IMR-90 (cell line): ENCODE results near the gene RALGAPA2. TPM values are rescaled to one million over a fixed set of nuclear protein-coding genes. Genes with fewer than 3 reads are reported as not detected.
A peak's percentile ranks its signal among the peaks of the same experiment; 100 is the strongest.

ENCODE experiments used
- ATAC-seq: fragments of 200-7000 bp; cut with Tn5 transposase; 2 replicates; pipeline ENCODE4 v1.9.1; 2020; ENCODE audit warnings: low read depth, mild to moderate bottlenecking, moderate library complexity
- BruUV-seq: library from RNA; stranded (reverse); fragments of 400-500 nt; replicated peaks from 2 replicates; lab custom pipeline; 2021; lab: Mats Ljungman, UMichigan
- CTCF ChIA-PET: fragments of 300-600 bp; formaldehyde crosslinking; extraction: SDS; loops from one replicate; lab custom pipeline; 2021; ENCODE audit warnings: antibody characterized with exemption; lab: Yijun Ruan, JAX
- POLR2A ChIA-PET: fragments of 300-600 bp; sonication (Branson Sonifier 250); formaldehyde crosslinking; loops from one replicate; lab custom pipeline; 2022; ENCODE audit warnings: antibody characterized with exemption; ENCODE audit not compliant: unreplicated experiment; lab: Charles Lee
- DNase-seq: peaks from one replicate; pipeline ENCODE4 v3.0.0; 2013
- H2AFZ ChIP-seq: replicated peaks from 2 replicates; pipeline ENCODE3; 2013; ENCODE audit warnings: low read length, mild to moderate bottlenecking; ENCODE audit not compliant: poor library complexity
- H2AK5ac ChIP-seq: 2 replicates; pipeline ENCODE4 v1.6.1; 2013; ENCODE audit warnings: low read depth, low read length, inconsistent platforms
- H2AK9ac ChIP-seq: replicated peaks from 2 replicates; pipeline ENCODE3; 2013; ENCODE audit warnings: mild to moderate bottlenecking, low read depth, low read length, moderate library complexity; ENCODE audit not compliant: poor library complexity
- H2BK120ac ChIP-seq: 2 replicates; pipeline ENCODE4 v1.6.1; 2013; ENCODE audit warnings: low read depth, low read length, inconsistent platforms
- H2BK15ac ChIP-seq: 3 replicates; pipeline ENCODE4 v1.6.1; 2013; ENCODE audit warnings: low read depth, low read length, inconsistent platforms
- H2BK20ac ChIP-seq: 2 replicates; pipeline ENCODE4 v1.6.1; 2013; ENCODE audit warnings: low read depth, mild to moderate bottlenecking, inconsistent platforms, low read length, moderate library complexity
- H2BK5ac ChIP-seq: 2 replicates; pipeline ENCODE4 v1.6.1; 2013; ENCODE audit warnings: mild to moderate bottlenecking, low read depth, low read length, inconsistent platforms; ENCODE audit not compliant: poor library complexity, severe bottlenecking
- H3K14ac ChIP-seq: replicated peaks from 2 replicates; pipeline ENCODE4 v1.6.1; 2013; ENCODE audit warnings: low read depth, low read length, inconsistent platforms
- H3K18ac ChIP-seq: 2 replicates; pipeline ENCODE4 v1.6.1; 2013; ENCODE audit warnings: low read depth, low read length, control low read depth
- H3K23ac ChIP-seq: 2 replicates; pipeline ENCODE4 v1.6.1; 2013; ENCODE audit warnings: low read depth, low read length, inconsistent platforms
- H3K27ac ChIP-seq: 2 replicates; pipeline ENCODE4 v1.5.1; 2013; ENCODE audit warnings: mild to moderate bottlenecking, control low read depth, low read length; ENCODE audit not compliant: insufficient read depth
- H3K27me3 ChIP-seq: 2 replicates; pipeline ENCODE4 v1.6.1; 2013; ENCODE audit warnings: low read length; ENCODE audit not compliant: control insufficient read depth, insufficient read depth
- H3K36me3 ChIP-seq: 2 replicates; pipeline ENCODE4 v1.6.1; 2013; ENCODE audit warnings: low read length, mixed read lengths; ENCODE audit not compliant: control insufficient read depth, insufficient read depth
- H3K4ac ChIP-seq: 2 replicates; pipeline ENCODE4 v1.6.1; 2013; ENCODE audit warnings: low read depth, low read length, inconsistent platforms
- H3K4me1 ChIP-seq: 2 replicates; pipeline ENCODE4 v1.6.1; 2013; ENCODE audit warnings: low read length, mixed read lengths; ENCODE audit not compliant: control insufficient read depth, insufficient read depth
- H3K4me2 ChIP-seq: 2 replicates; pipeline ENCODE4 v1.6.1; 2013; ENCODE audit warnings: low read depth, mild to moderate bottlenecking, control low read depth, low read length, moderate library complexity
- H3K4me3 ChIP-seq: 2 replicates; pipeline ENCODE4 v1.5.1; 2013; ENCODE audit warnings: low read depth, mild to moderate bottlenecking, control low read depth, low read length, moderate library complexity; ENCODE audit not compliant: insufficient read depth
- H3K56ac ChIP-seq: 2 replicates; pipeline ENCODE4 v1.6.1; 2013; ENCODE audit warnings: low read length, inconsistent platforms; ENCODE audit not compliant: insufficient read depth; ENCODE audit errors: extremely low read depth
- H3K79me1 ChIP-seq, 2 experiments: 2 replicates each; pipeline ENCODE4 v1.6.1; 2013; ENCODE audit warnings: low read length in 2 of 2, inconsistent platforms in 1 of 2, low read depth in 1 of 2
- H3K9ac ChIP-seq: 2 replicates; pipeline ENCODE4 v1.6.1; 2013; ENCODE audit warnings: low read depth, low read length, control low read depth
- H3K9me1 ChIP-seq: 2 replicates; pipeline ENCODE4 v1.6.1; 2013; ENCODE audit warnings: low read length, inconsistent platforms; ENCODE audit not compliant: insufficient read depth
- H3K9me3 ChIP-seq: 2 replicates; pipeline ENCODE4 v1.6.1; 2013; ENCODE audit warnings: low read length; ENCODE audit not compliant: control insufficient read depth, insufficient read depth
- H4K20me1 ChIP-seq: 2 replicates; pipeline ENCODE4 v1.6.1; 2013; ENCODE audit warnings: low read length, inconsistent platforms; ENCODE audit not compliant: insufficient read depth
- H4K5ac ChIP-seq: 2 replicates; pipeline ENCODE4 v1.6.1; 2013; ENCODE audit warnings: mild to moderate bottlenecking, low read depth, low read length, control low read depth
- H4K8ac ChIP-seq, 2 experiments: 2 replicates each; pipeline ENCODE4 v1.6.1; 2013; ENCODE audit warnings: low read depth in 2 of 2, low read length in 2 of 2, control low read depth in 1 of 2, inconsistent platforms in 1 of 2
- H4K91ac ChIP-seq: 2 replicates; pipeline ENCODE4 v1.6.1; 2013; ENCODE audit warnings: low read depth, low read length, inconsistent platforms; ENCODE audit not compliant: insufficient read depth
- FOS ChIP-seq: fragments of 150-350 bp; IDR thresholded peaks from 2 replicates; pipeline ENCODE4 v1.6.1; 2016; ENCODE audit warnings: low read depth, low read length
- MAZ ChIP-seq: IDR thresholded peaks from 2 replicates; pipeline ENCODE4 v1.6.1; 2012; ENCODE audit warnings: low read depth, mild to moderate bottlenecking, low read length, improper control_type of control experiment, moderate library complexity, borderline replicate concordance
- RAD21 ChIP-seq: IDR thresholded peaks from 2 replicates; pipeline ENCODE4 v1.6.1; 2012; ENCODE audit warnings: low read length, improper control_type of control experiment
- RFX5 ChIP-seq: IDR thresholded peaks from 2 replicates; pipeline ENCODE4 v1.8.0; 2012; ENCODE audit warnings: low read depth, mild to moderate bottlenecking, low read length, moderate library complexity
- SMC3 ChIP-seq: fragments of 150-350 bp; IDR thresholded peaks from 2 replicates; pipeline ENCODE4 v1.6.1; 2016; ENCODE audit warnings: low read depth, mild to moderate bottlenecking, antibody characterized with exemption, low read length, moderate library complexity
- WGBS, 2 experiments: methylation state at CpG; one replicate each; pipeline versions ENCODE4 v1.1.5 to v1.1.7; 2013; ENCODE audit warnings: missing lambda C conversion rate in 2 of 2; ENCODE audit not compliant: insufficient read length in 1 of 2; ENCODE audit errors: extremely low coverage in 2 of 2; 5-methylcytosine and 5-hydroxymethylcytosine counted together
- dilution Hi-C: fragments of 300-500 bp; cut with HindIII; formaldehyde crosslinking; loops from one replicate; pipeline ENCODE4 v1.14.3; 2018; ENCODE audit warnings: low sequenced_read_pairs; ENCODE audit not compliant: unreplicated experiment
- in situ Hi-C: fragments of 300-500 bp; cut with MboI; formaldehyde crosslinking; loops from 3 replicates; pipeline ENCODE4 v1.14.3; 2019; ENCODE audit warnings: low sequenced_read_pairs, inconsistent platforms, mixed read lengths
- intact Hi-C: fragments of 100-400 bp; cut with micrococcal nuclease; formaldehyde crosslinking; loops from 2 replicates; pipeline ENCODE4 v1.10.0; 2022
- polyA plus RNA-seq, 3 experiments: library from polyadenylated mRNA; depleted of rRNA; stranded (reverse); fragments of >200 nt; gene quantifications; 2 replicates each; pipeline ENCODE4 v1.2.3, GENCODE V29; 2012; ENCODE audit warnings: low replicate concordance in 1 of 3
- total RNA-seq: library from RNA; depleted of rRNA; stranded (reverse); fragments of >200 nt; gene quantifications from 2 replicates; pipeline ENCODE4 v1.2.3, GENCODE V29; 2012

The RALGAPA2 gene
- total and polyA plus RNA-seq, 2 of the 4 experiments (the other 2 are of a cell fraction) = 1.3 to 3.9 TPM

DNA sequence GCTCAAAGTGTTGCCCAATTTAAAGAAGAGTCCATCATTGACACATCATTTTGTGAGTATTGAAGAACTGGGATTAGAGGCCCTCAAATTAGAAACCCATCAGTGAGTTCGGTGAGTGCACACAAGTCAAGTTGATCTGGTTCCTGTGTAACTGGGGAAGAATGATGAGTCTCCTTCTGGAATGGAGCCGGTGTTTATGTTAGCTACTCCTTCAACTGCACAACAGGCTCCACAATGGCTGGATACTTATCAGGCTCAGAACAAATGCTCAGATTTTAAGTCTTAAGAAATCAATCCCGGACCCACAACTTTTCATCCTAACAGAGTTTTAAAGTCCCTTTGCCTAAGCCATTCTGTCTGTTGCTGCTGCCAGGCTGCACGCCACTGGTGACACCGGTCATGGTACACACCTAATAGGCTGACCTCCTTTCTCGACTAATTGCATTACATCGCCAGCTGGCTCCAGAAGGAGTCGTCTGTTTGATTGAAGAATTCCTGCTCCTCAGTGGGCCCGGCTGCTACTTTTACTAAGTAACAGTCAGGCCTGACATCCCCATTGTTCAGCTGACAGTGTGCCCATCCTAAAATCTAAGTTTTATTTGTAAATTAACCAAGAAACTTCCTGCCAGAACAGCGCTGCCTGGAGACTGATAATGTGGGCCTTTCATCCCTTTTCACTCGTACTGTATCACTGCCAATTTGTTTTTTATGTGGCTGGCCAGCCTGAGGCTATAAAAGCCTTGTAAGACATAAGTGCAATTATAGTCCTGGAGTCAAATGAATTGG lies 214.2 kb downstream of the RALGAPA2 start:
- peaks cover 13% of the 10 kb centered on the region for H3K4me1 ChIP-seq
- no peak overlapping the region; the same call in 1 of the 2 replicates for H3K56ac ChIP-seq
- DNase-seq (peak; percentile 82), ATAC-seq (peak; percentile 95)
- WGBS, 2 experiments = 0% methylated on average over 2 of the region's 11 CpGs; no CpG with 5 or more reads in 1 of the 2 experiments
- no peak overlapping the region for H3K18ac ChIP-seq
- BruUV-seq = no TSS peak
- CTCF ChIA-PET = interaction anchor here (0.6 to 1.8 kb wide), 3 partner anchors 9 to 40 kb away, joined by 3 to 6 read pairs (median 4); no protein-coding TSS in a partner anchor
- no peaks in the 10 kb centered on the region for H3K9me3 ChIP-seq
- H4K20me1 ChIP-seq = no peaks in the 10 kb centered on the region
- H3K27ac ChIP-seq = peak overlapping the region; percentile 2; the same call in 1 of the 2 replicates
- H3K79me1 ChIP-seq = no peaks in the 10 kb centered on the region
- H3K4me2 ChIP-seq = peak overlapping the region; percentile 28
- H3K27me3 ChIP-seq = no peaks in the 10 kb centered on the region
- no peak overlapping the region for H4K5ac ChIP-seq
- H3K23ac ChIP-seq = peak overlapping the region; percentile 86
- POLR2A ChIA-PET = no interaction called here
- no peak overlapping the region for H3K9ac ChIP-seq
- peak overlapping the region; percentile 62 for H3K14ac ChIP-seq
- dilution Hi-C loops (no loop called here), in situ Hi-C loops (no loop called here), intact Hi-C loops (no loop called here)
- peak overlapping the region; percentile 52; the same call in 1 of the 2 replicates for H4K91ac ChIP-seq
- H3K36me3 ChIP-seq = no peaks in the 10 kb centered on the region
- H2BK120ac ChIP-seq = peak overlapping the region; percentile 85
- H2AK9ac ChIP-seq = no peak overlapping the region
- peak overlapping the region; percentile 77 for H2AFZ ChIP-seq
- peak overlapping the region; percentile 85 for H2BK20ac ChIP-seq
- no peak overlapping the region for H3K4me3 ChIP-seq
- peak overlapping the region; percentile 76 for H2BK5ac ChIP-seq
- H2AK5ac ChIP-seq = no peak overlapping the region
- H3K4ac ChIP-seq = peak overlapping the region; percentile 78; the same call in 1 of the 2 replicates
- H4K8ac ChIP-seq = peak overlapping the region in 1 of 2 experiments; percentile 68; a peak in 2 of 4 replicates
- peaks cover 10% of the 10 kb centered on the region for H3K9me1 ChIP-seq
- H2BK15ac ChIP-seq = no peak overlapping the region
- TF ChIP-seq RAD21 (no peak), MAZ (no peak), SMC3 (no peak), RFX5 (no peak), FOS (0 out of 2 replicates have a peak, but pooled peaks have one; percentile 15)
